ENCODE measurements around the gene STIP1.
"Not testable (repeated sequence)": the region's sequence is repeated elsewhere in the genome, so short reads cannot be mapped to it uniquely, and the experiment has no call there.

Gene STIP1

GRCh38 chr11:64161037-64161436 lies 24.9 kb upstream of the STIP1 start:
- DNase-seq = no peak

GRCh38 chr11:64162769-64163168 lies 23.2 kb upstream of the STIP1 start:
- not testable (repeated sequence) for DNase-seq

GRCh38 chr11:64163951-64164350 lies 22.0 kb upstream of the STIP1 start:
- DNase-seq = no peak

GRCh38 chr11:64164392-64165312 lies 21.3 kb upstream of the STIP1 start:
- DNase-seq = no peak

GRCh38 chr11:64165481-64165841 lies 20.5 kb upstream of the STIP1 start:
- no peak for DNase-seq

- peak; percentile 83 for DNase-seq
These were observed 19.9 kb upstream of the STIP1 start, which contains the start of gene MACROD1 for GRCh38 chr11:64165842-64166635. Gene MACROD1, minus strand, starts transcription at chr11:64166113. Its CDS starts 119 bp downstream, at chr11:64165994.

GRCh38 chr11:64170419-64170818 lies 15.6 kb upstream of the STIP1 start:
- no peak for DNase-seq

GRCh38 chr11:64173616-64174355 lies 12.2 kb upstream of the STIP1 start:
- no peak for DNase-seq

GRCh38 chr11:64176751-64177150 lies 9.2 kb upstream of the STIP1 start:
- no peak for DNase-seq

- no peak for DNase-seq
These were observed 7.8 kb upstream of the STIP1 start for GRCh38 chr11:64178203-64178602.

GRCh38 chr11:64178951-64179639 lies 6.9 kb upstream of the STIP1 start:
- no peak for DNase-seq

GRCh38 chr11:64180891-64181290 lies 5.1 kb upstream of the STIP1 start:
- DNase-seq = no peak

- peak; percentile 29 for DNase-seq
These were observed 4.2 kb upstream of the STIP1 start for GRCh38 chr11:64181506-64182411.

GRCh38 chr11:64183890-64184289 lies 2.1 kb upstream of the STIP1 start:
- no peak for DNase-seq

GRCh38 chr11:64185175-64185692 lies 737 bp upstream of the STIP1 start:
- DNase-seq = no peak

GRCh38 chr11:64186492-64187165 lies 658 bp downstream of the STIP1 start:
- peak; percentile 51 for DNase-seq

GRCh38 chr11:64192434-64192833 lies 6.5 kb downstream of the STIP1 start:
- no peak for DNase-seq

- DNase-seq = no peak
These were observed 10.7 kb downstream of the STIP1 start for GRCh38 chr11:64196626-64197025.

- DNase-seq = no peak
These were observed 12.5 kb downstream of the STIP1 start for GRCh38 chr11:64198511-64198910.

GRCh38 chr11:64201543-64201942 lies 15.6 kb downstream of the STIP1 start:
- DNase-seq = no peak

- DNase-seq = no peak
These were observed 17.0 kb downstream of the STIP1 start for GRCh38 chr11:64202992-64203391.

Data from CD4-positive, alpha-beta T cell treated with Interleukin-12 subunit alpha and Interleukin-12 subunit beta, for 1 hour (primary cell).